ENCODE results near the gene PHACTR1.

GRCh38 chr6:13226071-13226470 lies 509.5 kb downstream of the PHACTR1 start:
- TF ChIP-seq FOXA1 (IDR thresholded peaks at IDR 0.05) (no peak), NFRKB (IDR thresholded peaks at IDR 0.05) (no peak), HDGF (IDR thresholded peaks at IDR 0.05; ENCODE audit: borderline replicate concordance) (no peak), ZNF384 (IDR thresholded peaks at IDR 0.05) (no peak), LEF1 (IDR thresholded peaks at IDR 0.05; ENCODE audit: borderline replicate concordance) (no peak), FOXK2 (IDR thresholded peaks at IDR 0.05) (no peak), BHLHE40 (IDR thresholded peaks at IDR 0.05; ENCODE audit: borderline replicate concordance) (no peak), SUZ12 (IDR thresholded peaks at IDR 0.05) (no peak), PKNOX1 (IDR thresholded peaks at IDR 0.05) (no peak), SP1 (IDR thresholded peaks at IDR 0.05) (no peak)
